Thyroid gland (tissue), 4 donors: ENCODE measurements around the gene SHISA9.

Experiments
- CTCF ChIP-seq, 6 experiments: fragments of 200-600 bp in 3 of 6; fragments of 450-650 bp in 3 of 6; sonication (generic) in 3 of 6; IDR thresholded peaks; one replicate each; pipeline ENCODE4 v1.5.1; 2016 to 2019; ENCODE audit warnings: antibody characterized with exemption in 6 of 6, mild to moderate bottlenecking in 2 of 6, inconsistent platforms in 1 of 6, moderate library complexity in 1 of 6
- POLR2A ChIP-seq, 2 donors: fragments of 450-650 bp; IDR thresholded peaks; one replicate each; pipeline ENCODE4 v1.6.1; 2017; ENCODE audit warnings: antibody characterized with exemption in 2 of 2, mild to moderate bottlenecking in 2 of 2, moderate library complexity in 1 of 2

GRCh38 chr16:12992066-12992465, 90.7 kb downstream of the SHISA9 start:
- TF ChIP-seq CTCF (IDR thresholded peaks at IDR 0.05) (no peak), POLR2A (IDR thresholded peaks at IDR 0.05) (no peak)
